HL-60 (cell line): ENCODE data around the gene PADI2.

ENCODE experiments used
- DNase-seq, 2 experiments: peaks; one replicate each; pipeline ENCODE4 v3.0.0-alpha.2; 2010 to 2020; ENCODE audit warnings: low read depth in 1 of 2, low spot score in 1 of 2
- H3K27ac ChIP-seq: fragments of 250-450 bp; sonication (Bioruptor Pico); replicated peaks from 2 replicates; pipeline ENCODE4 v1.5.1; 2020; ENCODE audit warnings: mild to moderate bottlenecking, moderate library complexity
- H3K27me3 ChIP-seq: fragments of 250-450 bp; sonication (Bioruptor Pico); 2 replicates; pipeline ENCODE4 v1.5.1; 2021; ENCODE audit warnings: mild to moderate bottlenecking, moderate library complexity; ENCODE audit not compliant: insufficient read depth, poor library complexity, severe bottlenecking
- H3K4me3 ChIP-seq: replicated peaks from 2 replicates; pipeline ENCODE4 v1.5.1; 2011; ENCODE audit warnings: mild to moderate bottlenecking, control low read depth, low read length; ENCODE audit not compliant: insufficient read depth
- GABPA ChIP-seq: IDR thresholded peaks from 2 replicates; pipeline ENCODE4 v1.6.1; 2012; ENCODE audit warnings: low read depth
- POLR2AphosphoS5 ChIP-seq: IDR thresholded peaks from 2 replicates; pipeline ENCODE4 v1.6.1; 2012; ENCODE audit warnings: low read depth
- SPI1 ChIP-seq: IDR thresholded peaks from 2 replicates; pipeline ENCODE4 v1.6.1; 2012; ENCODE audit warnings: low read depth, mild to moderate bottlenecking, borderline replicate concordance
- TF ChIP-seq, protein P1 (sequence below): IDR thresholded peaks from one replicate; pipeline ENCODE4 v1.5.1; 2011; ENCODE audit warnings: low read length, control low read depth, inconsistent platforms; ENCODE audit not compliant: insufficient read depth
- TF ChIP-seq, protein P2 (sequence below): IDR thresholded peaks from 2 replicates; pipeline ENCODE4 v1.6.1; 2012; ENCODE audit warnings: low read depth; ENCODE audit not compliant: insufficient replicate concordance

Gene PADI2

DNA sequence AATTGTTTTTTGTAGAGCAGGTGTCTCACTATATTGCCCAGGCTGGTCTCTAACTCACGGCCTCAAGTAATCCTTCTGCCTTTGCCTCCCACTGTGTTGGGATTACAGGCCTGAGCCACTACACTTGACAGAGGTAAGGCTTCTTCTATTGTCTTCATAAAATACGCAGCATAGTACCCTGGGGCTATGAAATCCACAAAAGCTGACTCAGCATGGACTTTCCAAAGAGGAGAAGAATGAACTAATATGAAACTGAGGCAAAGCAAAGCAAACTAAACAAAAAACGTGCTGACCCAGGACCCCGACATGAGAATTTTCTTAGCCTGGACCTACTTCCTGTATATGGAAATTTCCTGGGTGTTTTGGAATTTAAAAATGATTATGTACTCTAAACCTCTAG is 89.0 kb downstream of the PADI2 start:
- Histone ChIP-seq H3K4me3 (no peak overlapping the region), H3K27me3 (no peaks in the 10 kb centered on the region), H3K27ac (no peak overlapping the region)
- DNase-seq = no peak
- TF ChIP-seq POLR2AphosphoS5 (no peak), SPI1 (no peak), GABPA (no peak)
- TF ChIP-seq, protein P1, sequence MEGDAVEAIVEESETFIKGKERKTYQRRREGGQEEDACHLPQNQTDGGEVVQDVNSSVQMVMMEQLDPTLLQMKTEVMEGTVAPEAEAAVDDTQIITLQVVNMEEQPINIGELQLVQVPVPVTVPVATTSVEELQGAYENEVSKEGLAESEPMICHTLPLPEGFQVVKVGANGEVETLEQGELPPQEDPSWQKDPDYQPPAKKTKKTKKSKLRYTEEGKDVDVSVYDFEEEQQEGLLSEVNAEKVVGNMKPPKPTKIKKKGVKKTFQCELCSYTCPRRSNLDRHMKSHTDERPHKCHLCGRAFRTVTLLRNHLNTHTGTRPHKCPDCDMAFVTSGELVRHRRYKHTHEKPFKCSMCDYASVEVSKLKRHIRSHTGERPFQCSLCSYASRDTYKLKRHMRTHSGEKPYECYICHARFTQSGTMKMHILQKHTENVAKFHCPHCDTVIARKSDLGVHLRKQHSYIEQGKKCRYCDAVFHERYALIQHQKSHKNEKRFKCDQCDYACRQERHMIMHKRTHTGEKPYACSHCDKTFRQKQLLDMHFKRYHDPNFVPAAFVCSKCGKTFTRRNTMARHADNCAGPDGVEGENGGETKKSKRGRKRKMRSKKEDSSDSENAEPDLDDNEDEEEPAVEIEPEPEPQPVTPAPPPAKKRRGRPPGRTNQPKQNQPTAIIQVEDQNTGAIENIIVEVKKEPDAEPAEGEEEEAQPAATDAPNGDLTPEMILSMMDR = no peak
- TF ChIP-seq, protein P2, sequence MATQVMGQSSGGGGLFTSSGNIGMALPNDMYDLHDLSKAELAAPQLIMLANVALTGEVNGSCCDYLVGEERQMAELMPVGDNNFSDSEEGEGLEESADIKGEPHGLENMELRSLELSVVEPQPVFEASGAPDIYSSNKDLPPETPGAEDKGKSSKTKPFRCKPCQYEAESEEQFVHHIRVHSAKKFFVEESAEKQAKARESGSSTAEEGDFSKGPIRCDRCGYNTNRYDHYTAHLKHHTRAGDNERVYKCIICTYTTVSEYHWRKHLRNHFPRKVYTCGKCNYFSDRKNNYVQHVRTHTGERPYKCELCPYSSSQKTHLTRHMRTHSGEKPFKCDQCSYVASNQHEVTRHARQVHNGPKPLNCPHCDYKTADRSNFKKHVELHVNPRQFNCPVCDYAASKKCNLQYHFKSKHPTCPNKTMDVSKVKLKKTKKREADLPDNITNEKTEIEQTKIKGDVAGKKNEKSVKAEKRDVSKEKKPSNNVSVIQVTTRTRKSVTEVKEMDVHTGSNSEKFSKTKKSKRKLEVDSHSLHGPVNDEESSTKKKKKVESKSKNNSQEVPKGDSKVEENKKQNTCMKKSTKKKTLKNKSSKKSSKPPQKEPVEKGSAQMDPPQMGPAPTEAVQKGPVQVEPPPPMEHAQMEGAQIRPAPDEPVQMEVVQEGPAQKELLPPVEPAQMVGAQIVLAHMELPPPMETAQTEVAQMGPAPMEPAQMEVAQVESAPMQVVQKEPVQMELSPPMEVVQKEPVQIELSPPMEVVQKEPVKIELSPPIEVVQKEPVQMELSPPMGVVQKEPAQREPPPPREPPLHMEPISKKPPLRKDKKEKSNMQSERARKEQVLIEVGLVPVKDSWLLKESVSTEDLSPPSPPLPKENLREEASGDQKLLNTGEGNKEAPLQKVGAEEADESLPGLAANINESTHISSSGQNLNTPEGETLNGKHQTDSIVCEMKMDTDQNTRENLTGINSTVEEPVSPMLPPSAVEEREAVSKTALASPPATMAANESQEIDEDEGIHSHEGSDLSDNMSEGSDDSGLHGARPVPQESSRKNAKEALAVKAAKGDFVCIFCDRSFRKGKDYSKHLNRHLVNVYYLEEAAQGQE = no peak

DNA sequence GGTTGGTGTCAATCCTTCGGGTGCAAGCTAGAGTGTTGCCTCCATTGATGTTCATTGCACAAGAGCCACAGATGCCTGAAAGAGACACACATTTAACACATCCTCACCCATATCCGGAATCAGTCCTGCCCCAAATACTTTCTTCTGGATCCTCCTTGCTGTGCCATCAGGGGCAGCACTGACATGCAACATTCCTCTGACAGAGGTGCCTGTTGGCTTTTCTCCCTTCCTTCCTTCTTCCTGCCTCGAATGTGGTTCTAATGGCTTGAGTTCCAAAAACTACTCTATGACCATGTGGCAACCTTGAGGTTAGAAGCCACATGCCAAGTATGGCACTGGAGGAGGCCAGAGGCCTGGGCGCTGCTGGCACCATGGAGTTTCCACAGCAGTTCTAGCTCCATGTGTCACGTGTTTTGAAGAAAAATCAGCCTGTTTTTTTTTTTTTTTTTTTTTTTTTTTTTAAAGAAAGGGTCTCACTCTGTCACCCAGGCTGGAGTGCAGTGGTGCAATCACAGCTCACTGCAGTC is 90.5 kb downstream of the PADI2 start:
- Histone ChIP-seq H3K27me3 (no peaks in the 10 kb centered on the region), H3K27ac (no peak overlapping the region)
- TF ChIP-seq, protein P1 = no peak
- TF ChIP-seq GABPA (no peak), POLR2AphosphoS5 (no peak), SPI1 (no peak)
- TF ChIP-seq, protein P2 = no peak

DNA sequence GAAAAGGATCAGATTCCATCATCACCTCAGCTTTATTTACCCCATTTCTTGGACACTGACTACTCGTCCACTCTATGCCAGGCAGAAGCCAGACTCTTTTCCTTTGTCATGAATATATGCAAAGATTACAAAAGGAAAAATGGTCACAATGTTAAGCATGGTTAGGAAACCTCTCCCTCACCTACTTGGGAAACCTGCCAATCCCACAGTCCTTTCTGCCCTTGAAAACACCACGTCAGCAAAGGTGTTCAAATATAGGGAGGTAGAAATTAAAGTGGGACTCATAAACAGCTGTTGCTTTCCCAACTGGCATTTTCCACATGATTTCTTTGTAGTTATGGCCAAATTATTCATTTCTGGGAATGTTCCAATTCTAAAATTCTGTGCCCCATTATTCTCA is 91.4 kb downstream of the PADI2 start:
- Histone ChIP-seq H3K27ac (no peak overlapping the region), H3K4me3 (no peak overlapping the region), H3K27me3 (no peaks in the 10 kb centered on the region)
- no peak for TF ChIP-seq SPI1
- TF ChIP-seq, protein P1 = no peak
- no peak for TF ChIP-seq POLR2AphosphoS5
- no peak for TF ChIP-seq GABPA
- DNase-seq = no peak

More for the DNA sequence above, 90.5 kb downstream of the PADI2 start:
- DNase-seq = no peak
- H3K4me3 ChIP-seq = no peak overlapping the region

DNA sequence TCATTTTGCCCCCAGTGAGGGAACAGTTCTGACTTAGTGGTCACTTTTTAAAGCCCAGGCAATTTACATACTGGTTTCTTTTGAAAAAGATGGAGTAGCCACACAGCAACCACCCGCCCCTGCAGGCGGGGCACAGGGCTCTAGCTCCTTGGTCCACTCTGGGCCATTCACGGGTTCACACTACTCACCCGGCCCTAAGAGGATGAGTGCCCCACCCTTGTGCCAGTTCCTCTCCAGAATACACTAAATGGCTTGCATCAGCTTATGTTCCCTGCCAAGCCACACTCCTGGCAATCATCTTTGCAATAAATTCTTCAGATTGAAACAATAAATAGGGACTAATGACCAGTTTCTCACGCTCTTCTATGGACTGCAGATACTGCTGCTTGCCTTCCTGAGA is 91.8 kb downstream of the PADI2 start:
- Histone ChIP-seq H3K27ac (no peak overlapping the region), H3K4me3 (no peak overlapping the region), H3K27me3 (no peaks in the 10 kb centered on the region)
- DNase-seq = no peak
- TF ChIP-seq, protein P1 = no peak
- TF ChIP-seq, protein P2 = no peak
- TF ChIP-seq POLR2AphosphoS5 (no peak), SPI1 (no peak), GABPA (no peak)
